GM15510 (cell line): Measurements from ENCODE around the gene CXCL6.

Experiments used
- POLR2A ChIP-seq: IDR thresholded peaks from 3 replicates; pipeline ENCODE4 v1.6.1; 2011; ENCODE audit warnings: borderline replicate concordance; ENCODE audit not compliant: insufficient read length; ENCODE audit errors: extremely low read depth

Gene CXCL6

DNA sequence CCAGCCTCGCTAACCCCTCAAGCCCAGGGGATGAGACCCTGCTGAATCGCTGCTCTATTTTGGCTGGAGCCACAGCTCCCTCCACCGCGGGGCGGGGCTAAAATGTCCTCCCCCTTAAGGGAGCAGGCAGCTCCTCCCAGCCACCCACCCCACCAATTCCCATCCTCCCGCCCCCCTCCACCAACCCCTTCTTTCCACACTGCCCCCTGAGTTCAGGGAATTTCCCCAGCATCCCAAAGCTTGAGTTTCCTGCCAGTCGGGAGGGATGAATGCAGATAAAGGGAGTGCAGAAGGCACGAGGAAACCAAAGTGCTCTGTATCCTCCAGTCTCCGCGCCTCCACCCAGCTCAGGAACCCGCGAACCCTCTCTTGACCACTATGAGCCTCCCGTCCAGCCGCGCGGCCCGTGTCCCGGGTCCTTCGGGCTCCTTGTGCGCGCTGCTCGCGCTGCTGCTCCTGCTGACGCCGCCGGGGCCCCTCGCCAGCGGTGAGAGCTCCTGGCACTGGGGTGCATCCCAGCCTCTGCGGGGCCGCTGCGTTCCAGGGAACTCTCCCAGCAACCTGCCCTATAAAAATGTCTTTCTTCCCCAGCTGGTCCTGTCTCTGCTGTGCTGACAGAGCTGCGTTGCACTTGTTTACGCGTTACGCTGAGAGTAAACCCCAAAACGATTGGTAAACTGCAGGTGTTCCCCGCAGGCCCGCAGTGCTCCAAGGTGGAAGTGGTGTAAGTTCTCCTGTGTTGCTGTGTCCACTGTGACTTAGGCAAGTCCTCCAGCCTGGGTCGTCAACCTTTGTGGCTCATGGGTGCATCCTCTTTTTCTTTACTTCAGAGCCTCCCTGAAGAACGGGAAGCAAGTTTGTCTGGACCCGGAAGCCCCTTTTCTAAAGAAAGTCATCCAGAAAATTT, at the start of gene CXCL6:
CXCL6 (plus strand) TSS at position 306 of the 907 bp plus-strand sequence; CDS start at position 379, 73 bp downstream.
- no peak for TF ChIP-seq POLR2A

DNA sequence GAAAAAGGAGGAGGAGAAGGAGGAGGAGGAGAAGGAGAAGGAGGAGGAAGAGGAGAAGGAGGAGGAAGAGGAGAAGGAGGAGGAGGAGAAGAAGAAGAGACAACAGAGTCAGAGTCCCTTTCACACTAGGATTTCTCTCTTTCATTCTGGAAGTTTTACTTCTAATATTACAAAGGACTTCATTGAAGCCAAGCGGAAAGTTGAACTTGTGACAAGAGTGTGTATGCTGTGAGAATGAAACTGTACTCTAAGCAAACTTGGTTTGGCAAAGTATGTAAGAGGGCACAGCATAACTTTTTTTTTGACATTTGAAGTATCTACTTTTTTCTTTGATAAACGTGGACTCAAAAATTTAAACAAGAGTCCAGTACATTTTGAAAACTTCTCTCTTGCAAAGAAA, 48.1 kb upstream of the CXCL6 start:
- no peak for TF ChIP-seq POLR2A

DNA sequence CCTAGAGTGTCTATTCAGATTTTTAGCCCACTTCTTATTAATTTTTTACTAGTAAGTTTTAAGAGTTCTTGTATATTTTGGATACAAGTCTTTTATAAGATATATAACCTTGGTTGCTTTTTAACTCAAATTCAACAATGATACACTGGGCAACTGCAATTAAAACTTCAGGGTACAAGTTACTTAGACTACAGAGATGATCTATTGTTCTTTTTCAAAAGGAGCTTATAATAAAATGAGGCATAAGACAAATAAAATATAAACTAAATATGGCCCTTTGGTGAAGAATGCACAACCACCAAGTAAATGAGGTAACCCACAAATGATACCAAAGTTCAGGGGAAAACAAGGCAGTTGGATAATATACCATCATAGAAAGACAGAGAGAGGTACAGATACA, 37.6 kb upstream of the CXCL6 start:
- TF ChIP-seq POLR2A, result no peak

DNA sequence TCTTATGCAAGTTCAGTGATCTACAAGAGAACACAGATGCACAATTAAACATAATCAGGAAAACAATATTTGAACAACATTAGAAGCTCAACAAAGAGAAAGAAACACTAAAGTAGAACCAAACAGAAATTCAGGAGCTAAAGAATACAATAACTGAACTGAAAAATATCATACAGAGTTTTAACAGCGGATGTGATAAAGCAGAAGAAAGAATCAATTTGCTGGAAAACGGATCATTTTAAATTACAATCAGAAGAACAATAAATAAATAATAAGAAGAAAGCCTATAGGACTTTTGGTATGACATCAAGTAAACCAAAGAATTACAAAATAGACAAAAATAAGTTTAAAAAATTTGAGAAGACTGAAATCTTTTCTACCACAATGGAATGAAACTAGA, 36.3 kb upstream of the CXCL6 start:
- no peak for TF ChIP-seq POLR2A

DNA sequence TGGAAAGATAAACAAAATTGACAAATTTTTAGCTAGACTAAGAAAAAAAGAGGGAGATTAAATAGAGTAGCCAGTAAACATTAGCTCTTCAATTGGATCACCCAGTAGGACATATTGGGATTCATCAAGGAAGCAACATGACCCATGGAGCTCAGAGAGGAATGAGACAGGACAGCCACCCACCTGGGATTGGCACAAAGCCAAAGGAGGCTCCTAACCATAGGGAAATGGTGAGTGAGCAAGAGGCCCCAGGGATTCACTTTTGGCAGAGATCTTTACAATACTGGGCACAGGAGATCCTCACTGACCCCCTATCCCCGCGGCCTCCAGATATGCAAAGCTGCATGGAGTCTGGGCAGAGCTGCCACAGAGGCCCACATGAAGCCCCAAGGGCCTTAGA, 34.8 kb upstream of the CXCL6 start:
- no peak for TF ChIP-seq POLR2A

DNA sequence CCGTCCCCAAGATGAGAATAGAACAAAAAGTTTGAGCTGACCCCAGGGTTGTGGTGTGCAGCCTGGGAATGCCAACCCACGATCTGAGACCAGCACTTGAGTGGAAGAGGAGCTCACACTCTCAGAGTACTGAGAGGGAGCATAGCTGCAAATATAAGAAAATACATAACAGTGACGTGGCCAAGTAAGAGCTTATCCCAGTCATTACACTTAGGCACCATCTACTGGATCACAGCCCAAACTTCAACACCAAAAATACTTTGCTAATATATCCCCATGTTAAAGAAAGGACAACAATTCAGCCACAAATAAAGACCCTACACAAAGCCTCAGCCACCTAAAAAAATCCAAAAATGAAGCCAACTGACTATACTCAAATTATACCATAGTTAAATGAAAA, 33.3 kb upstream of the CXCL6 start:
- TF ChIP-seq POLR2A, result no peak

DNA sequence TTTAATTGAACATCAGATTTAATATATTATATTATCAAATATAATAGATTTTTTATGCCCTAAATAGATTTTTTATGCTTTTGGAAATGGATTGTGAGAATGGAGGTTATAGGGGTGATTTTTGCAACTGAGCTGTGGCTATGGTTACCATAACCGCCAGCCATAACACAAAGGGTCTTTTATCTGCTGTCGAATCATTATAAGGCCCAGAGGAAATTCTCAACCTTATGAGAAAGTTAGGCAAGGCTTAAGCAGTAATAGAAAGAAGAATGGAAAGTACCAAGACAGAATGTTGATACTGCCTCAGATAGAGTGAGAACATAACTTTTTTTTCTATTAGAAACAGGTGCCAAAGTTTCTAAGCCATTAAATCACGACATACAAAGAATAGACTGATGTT, 26.3 kb upstream of the CXCL6 start:
- TF ChIP-seq POLR2A, result no peak

DNA sequence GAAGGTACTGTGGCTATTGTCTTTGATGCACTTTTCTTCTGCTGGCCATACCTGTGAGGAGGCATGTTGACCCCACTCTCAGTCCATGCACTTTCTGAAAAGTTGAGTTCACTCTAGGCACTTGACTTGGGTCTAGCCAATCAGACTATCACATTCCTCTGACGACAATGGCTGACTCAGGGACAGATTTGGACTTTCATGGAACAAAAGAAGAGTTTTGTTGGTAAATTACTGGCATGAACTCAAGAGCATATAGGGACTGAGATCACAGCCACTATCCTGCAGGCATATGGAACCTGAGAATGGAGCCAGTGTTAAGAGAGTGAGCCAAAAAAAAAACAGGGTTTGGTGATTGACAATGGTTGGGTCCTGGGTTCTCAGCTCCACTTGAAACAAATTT, 24.6 kb upstream of the CXCL6 start:
- TF ChIP-seq POLR2A, result no peak

DNA sequence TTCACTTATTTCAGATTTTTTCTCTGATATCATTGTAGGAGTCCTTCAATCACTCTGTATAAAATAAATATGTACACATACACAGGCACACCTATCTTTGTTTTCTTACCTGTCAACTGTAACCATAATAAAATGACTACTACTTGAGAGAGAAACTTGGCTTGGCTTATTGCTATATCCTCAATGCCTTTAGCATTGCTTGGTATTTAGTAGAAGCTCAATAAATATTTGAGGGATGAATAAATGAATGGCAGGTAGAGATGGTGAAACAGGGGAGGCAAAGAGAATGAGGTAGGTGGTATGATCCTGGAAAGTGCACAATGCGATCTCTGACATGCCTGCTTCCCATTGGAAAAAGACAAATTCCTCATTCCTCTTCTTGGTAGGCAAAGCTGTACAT, 21.8 kb upstream of the CXCL6 start:
- no peak for TF ChIP-seq POLR2A

DNA sequence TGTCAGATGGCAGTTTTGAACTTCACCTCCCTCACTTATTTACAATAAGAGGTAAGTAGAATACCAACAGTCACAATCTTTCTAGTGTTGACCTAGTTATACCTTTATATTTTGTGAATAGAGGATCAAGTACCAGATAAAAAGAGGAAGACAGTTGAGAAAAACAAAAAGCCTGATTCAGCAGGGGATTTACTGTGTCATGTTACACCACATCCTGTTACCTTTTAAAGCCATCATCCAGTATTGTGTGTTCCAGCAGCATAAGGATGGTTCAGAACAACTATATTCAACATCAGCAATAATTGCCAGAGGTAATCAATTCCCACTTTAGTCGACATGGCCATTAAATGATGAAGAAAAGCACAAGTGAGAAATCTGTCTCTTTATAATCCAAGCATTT, 21.3 kb upstream of the CXCL6 start:
- TF ChIP-seq POLR2A, result no peak

DNA sequence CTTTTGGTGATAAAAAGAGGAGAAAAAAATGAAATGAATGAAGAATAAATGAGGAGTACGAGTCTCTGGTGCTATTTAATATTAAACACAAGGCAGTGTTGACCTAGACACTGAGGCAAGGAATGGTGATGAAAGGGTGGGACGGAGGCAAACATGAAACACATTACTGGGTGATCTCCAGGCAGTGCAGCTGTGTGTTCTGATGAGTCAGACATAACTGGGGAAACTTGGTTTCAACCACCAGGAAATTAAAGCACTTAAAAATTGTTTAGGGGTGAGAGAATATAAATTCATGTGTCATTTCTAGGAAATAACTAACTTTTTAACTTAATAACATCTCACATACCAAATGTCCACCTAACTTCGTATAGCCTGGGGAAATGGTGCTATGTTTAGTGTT, 19.7 kb upstream of the CXCL6 start:
- TF ChIP-seq POLR2A, result no peak

DNA sequence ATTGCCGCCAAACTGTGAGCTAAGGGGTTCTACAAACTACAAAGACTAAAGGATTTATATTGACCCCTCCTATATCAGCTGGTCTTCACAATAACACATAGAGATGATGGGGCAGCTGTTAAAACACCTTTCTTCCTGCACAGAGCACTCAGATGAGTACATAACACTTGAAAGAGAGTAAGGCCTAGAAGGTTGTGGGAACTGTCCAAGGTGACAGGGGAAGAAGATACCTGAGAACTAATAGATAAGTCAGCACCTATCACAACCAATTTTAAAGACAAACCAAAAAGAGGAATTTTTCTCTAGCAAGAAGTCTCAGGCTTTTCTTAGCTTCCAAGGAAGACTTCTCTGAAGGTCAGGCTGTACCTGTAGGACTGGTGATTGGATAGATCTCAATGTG, 19.1 kb upstream of the CXCL6 start:
- no peak for TF ChIP-seq POLR2A

DNA sequence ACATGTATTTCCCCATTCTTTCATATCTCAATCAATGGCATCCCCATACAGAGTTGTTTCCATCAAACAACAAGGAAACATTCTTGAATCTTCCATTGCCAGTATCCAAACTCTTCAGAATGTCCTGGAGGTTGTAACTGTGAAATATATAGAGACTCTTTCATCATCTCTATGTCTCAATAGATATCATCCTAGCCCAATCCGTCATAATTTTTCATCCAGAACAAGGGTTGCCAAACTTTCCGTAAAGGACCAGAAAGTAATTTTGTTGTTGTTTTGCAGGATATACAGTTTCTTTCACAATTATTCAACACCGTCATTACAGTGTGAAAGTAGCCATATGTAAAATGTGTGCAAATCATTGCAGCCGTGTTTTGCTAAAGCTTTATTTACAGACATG, 15.2 kb upstream of the CXCL6 start:
- no peak for TF ChIP-seq POLR2A

DNA sequence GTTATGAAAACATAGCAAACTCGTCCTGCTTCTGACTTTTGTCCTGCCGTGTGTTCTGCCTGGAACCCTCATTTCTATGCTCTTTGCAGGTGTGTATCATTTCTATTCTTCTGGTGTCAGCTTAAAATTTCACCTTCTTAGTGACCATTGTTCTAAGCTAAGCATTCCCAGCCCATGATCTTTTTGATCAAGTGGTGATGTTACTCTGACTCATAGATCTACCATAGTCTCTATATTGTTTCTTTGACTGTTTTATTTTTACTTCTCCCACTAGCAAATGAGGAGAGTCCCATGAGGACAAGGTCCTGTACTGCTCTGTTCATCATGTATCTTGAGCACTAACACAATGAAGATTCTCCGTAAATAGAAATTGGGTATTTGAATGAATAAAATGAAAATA, 14.1 kb upstream of the CXCL6 start:
- no peak for TF ChIP-seq POLR2A

DNA sequence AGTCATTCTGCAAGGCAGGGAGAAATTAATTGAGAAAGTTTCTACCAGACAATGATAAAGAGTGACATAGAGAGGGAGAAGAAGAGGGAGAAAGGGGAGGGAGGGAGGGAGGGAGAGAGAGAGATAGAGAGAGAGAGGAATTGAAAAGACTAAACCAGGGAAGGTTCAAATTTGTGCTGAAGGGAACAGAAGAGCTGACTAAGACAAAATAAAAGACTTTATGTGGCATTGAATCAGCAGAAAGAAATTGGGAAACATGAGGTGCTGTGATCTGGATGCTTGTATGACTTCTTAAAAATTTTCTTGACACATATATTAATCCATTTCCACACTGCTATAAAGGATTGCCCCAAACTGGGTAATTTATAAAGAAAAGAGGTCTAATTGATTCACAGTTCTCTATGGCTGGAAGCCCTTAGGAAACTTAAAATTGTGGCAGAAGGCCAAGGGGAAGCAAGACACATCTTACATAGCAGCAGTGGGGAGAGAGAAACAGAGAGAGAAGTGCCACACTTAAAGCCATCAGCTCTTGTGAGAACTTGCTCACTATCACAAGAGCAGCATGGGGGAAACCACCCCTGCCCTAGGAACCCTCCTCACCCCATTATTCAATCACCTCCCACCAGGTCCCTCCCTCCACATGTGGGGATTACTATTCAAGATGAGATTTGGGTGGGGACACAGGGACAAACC, 13.5 kb upstream of the CXCL6 start:
- no peak for TF ChIP-seq POLR2A

DNA sequence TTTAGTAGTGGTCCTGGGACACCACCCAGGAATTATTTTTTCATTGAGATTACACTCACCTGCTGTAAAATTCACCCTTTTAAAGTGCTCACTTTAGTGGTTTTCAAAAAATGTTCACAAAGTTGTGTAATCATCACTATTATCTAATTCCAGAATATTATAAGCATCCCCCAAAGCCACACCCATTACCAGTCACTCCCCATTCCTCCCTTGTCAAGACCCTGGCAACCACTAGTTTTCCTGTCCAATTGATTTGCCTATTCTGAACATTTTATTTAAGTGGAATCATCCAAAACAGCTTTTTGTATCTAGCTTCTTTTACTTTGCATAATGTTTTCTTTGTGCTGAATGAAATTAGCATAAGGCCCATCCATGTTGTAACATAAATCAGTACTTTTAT, 12.7 kb upstream of the CXCL6 start:
- no peak for TF ChIP-seq POLR2A
